Stimulated activated CD8-positive, alpha-beta memory T cell treated with anti-CD3 and anti-CD28 coated beads, Interleukin-15, amount 100 ng/mL, for 1 hour (primary cell): ENCODE results near the gene TAX1BP3.

Experiments
- DNase-seq: peaks from one replicate; pipeline ENCODE4 v3.0.0-alpha.2; 2020; ENCODE audit warnings: low read depth

TAX1BP3 gene

DNA sequence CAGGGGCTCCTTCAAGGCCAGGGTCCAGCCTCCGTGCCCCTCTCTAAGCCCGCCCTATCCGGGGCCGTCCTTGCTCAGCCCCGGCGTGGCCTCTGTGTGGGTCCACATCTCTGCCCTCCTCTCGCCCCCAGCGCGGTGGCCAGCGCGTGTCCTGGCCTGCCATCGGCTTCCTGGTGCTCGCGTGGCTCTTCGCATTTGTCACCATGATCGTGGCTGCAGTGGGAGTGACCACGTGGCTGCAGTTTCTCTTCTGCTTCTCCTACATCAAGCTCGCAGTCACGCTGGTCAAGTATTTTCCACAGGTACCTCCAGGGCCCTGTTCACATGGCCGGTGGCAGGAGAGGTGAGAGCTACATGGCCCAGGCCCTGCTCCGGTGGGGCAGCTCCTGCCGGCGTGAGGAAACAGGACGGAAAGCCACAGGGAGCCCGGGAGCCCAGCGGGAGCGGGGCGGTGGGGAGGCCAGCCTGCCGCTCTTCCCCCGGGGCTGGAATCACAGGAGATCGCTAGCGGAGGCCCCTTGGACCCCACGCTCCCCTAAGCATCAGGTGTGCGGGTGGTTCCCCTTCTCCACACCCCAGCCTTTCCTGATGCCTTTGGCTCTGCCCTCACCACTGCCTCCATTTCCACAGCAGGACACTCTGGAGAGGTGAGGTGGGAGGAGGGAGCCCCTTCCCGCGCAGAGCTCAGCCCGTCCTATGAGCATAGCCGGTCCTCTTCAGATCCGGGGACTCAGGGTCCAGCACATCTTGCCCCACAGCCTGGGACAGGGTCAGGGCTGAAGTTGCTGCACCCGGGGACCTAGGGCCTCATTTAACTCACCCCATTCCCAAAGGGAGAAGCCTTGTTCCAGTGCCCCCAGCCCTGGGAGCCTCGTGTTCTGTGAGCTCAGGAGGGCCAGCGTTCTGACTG, 10.2 kb downstream of the TAX1BP3 start:
- DNase-seq: no peak

DNA sequence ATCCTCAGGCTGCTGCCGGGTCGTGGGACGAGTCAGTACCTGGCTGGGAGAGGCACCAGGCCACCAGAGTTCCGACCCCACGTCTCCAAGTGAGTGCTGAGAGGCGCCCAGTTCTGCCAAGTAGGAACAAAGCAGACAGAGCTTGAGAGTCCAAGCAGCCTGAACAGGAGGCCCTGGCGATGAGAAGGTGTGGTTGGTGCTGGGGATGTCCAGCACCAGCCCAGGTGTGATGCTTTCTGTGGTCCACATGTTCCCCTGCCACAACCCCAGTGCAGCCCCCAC, 10.8 kb downstream of the TAX1BP3 start:
- DNase-seq: no peak

DNA sequence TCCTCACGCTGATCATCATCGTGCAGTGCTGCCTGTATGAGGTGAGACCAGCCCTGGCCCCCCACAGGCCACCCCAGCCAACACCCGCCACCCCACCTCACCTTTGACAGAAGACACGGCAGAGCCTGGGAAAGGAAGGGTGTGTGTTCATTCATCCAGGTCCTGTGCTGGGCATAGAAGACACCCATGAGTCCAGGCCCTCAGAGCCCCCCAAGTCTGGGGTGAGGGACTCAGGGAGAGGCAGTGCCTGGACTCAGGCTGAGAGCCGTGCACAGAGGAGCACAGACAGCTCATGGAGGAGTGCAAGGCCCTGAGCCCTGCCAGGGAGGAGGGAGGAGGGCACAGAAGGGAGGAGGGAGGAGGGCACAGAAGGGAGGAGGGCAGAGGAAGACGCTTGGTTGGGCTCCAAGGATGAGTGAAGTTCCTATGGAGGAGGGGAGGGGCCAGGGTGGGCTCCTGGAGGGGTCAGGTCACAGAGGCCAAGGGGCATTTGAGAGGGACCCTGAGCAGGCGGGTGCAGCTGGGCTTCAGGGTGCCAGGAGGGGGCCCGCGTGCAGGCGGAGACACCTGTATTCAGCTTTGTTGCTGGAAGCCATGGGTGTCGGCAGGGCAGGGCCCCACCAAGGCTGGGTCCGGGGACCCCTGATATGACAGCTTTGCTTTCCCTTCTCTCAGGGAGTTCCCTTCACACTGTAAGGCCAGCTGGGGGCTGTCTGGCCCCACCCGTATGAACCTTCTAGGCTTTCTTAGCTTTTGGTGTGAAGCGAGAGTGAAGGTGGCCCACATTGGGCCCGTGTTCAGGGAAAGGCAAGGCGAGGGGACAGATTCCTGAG, 11.4 kb downstream of the TAX1BP3 start:
- no peak for DNase-seq

DNA sequence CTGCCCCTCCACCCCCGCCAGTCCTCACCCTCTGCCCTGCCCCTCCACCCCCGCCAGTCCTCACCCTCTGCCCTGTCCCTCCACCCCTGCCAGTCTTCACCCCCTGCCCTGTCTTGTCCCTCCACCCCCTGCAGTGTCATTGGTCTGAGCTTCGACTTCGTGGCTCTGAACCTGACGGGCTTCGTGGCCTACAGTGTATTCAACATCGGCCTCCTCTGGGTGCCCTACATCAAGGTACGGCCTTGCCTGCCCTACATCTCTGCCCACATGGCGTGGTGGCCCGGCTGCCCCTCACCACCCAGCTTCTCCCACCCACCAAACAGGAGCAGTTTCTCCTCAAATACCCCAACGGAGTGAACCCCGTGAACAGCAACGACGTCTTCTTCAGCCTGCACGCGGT, 12.0 kb downstream of the TAX1BP3 start:
- no peak for DNase-seq

DNA sequence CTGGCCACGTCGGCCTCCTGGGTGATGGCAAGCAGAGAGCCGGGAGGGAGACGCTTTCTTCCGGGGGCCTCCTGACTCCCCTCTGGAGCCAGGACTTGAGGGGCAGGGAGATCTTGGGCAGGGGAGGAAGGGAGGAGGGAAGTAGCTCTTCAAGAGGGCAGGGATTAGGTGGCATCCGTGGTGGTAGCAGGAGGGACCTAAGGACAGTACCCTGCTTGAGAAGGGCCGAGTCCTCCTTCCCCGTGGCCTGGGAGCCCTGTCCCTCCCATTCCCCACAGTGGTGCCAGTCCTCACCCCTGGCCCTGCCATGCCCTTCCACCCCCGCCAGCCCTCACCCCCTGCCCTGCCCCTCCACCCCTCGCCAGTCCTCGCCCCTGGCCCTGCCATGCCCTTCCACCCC, 12.6 kb downstream of the TAX1BP3 start:
- DNase-seq: no peak

DNA sequence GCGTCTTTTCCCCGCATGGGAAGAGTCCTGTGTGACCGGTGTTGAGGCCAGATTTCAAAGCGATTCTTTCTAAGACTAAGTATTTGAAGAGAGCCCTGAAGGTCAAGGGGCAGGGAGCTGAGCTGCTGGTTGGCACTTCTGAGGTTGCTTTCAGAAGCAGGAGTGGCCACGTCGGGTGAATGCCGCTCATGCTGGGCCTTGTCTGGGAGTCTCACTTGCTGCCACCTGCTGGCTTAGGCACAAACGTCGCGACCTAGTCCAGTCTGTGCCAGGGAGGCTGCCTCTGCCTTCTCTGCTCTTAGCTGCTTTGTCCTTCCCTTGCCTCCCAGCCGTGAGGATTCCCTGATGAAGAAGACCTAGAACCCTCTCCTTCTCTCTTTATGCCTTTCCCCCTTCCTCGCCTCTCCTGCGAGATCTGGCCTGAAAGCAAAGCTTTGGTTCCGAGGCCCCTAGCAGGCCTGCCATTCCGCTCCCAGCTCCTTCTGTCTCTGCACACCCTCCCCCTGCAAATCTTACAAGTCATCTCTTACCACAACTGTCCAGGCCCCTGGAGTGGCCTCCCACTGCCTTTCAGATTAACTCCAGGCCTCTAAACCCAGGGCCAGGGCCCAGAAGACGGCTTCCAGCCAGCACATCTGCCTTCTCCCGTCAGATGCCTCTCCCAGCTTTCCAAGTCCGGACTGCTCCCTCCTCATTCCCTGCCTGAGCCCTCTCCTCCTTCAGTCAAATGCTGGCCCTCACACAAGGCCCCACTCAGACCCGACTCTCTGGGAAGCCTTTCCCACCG, 20.4 kb downstream of the TAX1BP3 start:
- DNase-seq: no peak

DNA sequence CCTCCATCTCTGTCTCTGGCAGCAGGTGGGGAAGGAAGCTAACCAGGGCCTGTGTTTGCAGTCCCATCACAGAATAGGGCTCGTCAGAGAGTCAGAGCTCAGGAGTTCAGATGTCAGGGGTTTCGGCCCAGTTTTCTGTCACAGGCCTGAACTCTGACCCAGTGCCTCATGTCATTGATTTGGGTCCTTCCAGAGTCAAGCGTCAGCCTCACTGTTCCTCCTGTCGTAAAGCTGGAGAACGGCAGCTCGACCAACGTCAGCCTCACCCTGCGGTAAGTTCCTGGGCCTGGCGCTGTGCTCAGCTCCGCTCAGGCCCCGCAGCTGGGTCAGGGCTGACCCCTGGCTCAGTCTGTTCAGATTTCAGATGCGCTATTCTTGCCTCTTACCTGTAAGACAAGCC, 21.1 kb downstream of the TAX1BP3 start:
- DNase-seq: no peak

DNA sequence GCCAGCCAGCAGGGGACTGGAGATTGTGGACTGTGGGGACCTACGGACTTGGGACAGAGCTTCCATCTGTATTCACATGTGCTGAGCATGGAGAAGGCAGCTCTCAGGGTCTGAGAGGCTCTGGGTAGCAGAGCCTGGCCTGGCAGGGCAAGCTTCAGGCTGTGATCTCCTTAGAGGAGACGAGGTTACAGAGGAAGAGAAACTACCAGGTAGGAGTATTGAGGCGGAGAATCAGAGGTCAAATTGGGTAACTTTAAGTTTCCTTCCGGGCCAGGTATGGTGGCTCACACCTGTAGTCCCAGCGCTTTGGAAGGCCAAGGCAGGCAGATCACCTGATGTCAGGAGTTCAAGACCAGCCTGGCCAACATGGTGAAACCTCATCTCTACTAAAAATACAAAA, 23.1 kb downstream of the TAX1BP3 start:
- DNase-seq: no peak

DNA sequence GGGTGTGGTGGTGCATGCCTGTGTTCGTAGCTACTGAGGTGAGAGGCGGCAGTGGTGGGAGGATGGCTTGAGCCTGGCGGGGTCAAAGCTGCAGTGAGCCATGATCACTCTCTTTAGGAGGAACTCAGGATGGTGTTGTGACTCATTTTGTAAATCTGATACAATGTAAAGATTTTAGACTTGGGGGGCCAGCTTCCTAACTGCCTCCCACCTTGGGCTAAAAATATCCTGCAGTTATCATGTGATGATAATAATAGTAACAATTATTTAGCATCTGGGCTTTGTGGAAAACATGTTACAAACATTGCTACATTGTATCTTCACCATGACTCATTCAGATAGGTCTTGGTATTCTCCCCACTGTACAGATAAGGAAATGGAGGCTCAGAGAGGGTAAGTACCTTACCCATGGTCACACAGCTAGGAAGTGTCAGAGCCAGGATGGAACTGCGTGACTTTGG, 24.5 kb downstream of the TAX1BP3 start:
- no peak for DNase-seq

DNA sequence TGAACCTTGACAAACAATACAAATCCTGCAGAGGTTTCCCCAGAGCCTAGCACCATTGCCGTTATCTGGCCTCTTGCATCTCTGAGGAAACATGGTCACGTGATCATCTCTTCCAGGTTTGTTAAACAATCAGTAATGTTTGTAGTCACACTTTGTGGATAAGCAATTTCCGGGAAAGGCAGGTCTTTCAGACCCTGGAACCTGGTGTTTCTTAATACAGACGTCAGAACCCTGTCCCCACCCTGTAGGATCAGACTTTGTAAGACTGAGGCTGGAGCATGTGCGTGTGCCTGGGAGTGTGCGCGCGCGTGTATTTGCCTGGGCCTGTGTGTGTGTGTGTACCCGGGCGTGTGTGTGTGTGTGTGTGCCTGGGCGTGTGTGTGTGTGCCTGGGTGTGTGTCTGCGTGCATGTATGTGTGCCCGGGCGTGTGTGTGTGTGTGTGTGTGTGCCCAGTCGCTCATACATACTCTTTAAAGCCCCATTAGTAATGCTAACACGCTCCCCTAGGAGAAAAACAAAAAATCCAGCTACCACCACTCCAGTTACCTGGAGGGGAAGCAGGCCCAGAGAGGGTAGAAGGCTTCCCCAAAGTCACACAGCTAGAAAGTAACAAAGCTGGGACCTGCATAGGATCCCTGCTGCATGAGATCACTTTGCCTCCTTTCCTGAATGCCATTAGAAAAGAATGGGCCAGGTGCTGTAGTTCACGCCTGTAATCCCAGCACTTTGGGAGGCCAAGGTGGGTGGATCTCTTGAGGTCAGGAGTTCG, 26.5 kb downstream of the TAX1BP3 start:
- no peak for DNase-seq

DNA sequence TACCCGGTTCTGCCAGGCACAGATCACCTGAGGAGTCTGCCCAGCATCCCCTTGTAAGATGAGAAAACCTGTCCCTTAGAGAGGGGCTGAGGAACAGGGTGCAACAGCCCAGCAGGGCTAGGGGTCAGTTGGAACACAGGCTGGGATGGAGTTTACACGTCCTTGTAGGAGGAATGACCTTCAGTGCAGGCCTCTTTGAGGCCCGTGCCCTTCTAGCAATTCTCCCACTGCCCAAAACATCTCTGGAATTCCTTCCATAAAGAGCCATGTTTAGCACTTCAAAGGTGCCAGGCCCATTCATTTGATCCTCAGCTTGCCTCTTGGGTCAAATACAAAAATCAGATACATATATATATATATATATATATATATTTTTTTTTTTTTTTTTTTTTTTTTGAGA, 27.4 kb downstream of the TAX1BP3 start:
- DNase-seq: no peak

DNA sequence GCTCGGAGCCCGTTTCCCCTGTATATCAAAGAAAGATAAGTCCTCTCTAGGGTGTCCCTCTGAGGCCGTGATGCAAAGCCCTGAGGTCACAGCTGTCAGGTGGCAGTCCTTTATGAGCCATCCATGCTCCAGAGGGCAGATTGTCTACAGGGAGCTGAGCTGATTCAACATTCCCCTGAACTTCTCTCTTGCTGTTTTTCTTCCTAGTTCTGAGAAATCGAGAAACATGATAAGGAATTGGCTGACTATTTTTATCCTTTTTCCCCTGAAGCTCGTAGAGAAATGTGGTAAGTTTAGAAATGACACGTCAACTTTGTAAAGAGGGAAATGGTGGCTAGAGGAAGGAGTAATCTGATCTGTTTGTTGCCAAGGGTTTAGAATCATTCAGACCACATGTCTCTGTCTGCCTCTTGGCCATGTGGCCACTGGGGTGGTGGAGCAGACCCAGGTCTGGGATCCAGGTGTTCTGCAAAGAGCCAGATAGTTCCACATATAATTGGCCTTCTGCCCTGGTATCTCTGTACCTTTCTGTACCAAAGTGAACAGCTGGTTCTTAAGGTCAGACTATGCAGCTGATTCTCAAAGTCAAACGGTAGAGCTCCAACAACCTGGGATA, 28.3 kb downstream of the TAX1BP3 start:
- no peak for DNase-seq

DNA sequence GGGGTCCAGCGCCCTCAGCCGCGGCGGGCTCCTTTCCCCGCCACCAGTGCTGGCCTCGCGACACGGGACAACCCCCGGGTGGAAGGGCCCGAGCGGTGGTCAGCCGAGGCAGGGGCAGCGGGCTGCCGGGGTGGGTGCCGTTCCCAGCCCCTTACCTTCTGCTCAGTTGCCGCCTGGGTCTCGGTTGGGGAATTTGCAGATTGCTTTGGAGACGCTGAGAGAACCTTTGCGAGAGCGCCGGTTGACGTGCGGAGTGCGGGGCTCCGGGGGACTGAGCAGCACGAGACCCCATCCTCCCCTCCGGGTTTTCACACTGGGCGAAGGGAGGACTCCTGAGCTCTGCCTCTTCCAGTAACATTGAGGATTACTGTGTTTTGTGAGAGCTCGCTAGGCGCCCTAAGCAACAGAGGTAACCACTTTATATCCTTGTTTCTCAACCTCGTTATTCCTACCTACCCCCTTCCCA, 31.4 kb downstream of the TAX1BP3 start:
- DNase-seq: no peak

DNA sequence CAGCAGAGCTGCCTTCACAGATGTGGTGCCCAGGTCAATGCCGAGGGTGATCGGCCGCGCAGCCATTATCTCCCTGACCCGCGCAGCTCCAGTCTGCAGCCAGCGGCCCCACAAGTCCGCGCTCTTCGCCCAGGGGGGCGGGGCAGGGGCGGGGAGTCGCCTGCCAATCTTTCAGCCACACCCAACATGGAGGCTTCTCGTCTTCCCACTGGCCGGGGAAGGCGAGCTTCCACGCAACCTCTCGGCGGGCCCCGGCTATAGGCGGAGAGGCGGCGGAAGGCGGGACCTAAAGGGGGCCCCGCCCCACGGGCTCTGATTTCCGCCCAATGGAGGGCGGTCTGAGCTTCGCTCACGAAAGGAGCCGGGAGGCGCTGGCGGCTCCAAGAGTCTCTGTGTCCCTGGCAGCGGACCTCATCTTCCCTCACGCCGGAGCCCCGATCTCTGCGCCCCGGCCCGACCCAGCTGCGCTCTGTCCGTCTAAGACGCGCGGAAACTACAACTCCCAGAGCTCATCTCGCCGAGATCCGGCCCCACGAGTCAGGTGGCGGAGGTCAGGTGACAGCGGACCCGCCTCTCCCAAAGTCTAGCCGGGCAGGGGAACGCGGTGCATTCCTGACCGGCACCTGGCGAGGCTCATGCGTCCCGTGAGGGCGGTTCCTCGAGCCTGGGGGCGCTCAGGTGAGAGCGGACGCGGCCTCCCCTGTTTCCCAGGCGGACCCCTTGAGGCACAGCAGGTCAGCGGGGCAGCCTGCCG, 32.0 kb downstream of the TAX1BP3 start, which contains the start of the genes CTNS and SHPK:
TSS of gene CTNS (plus strand) at position 607 of the 754 bp plus-strand sequence. CDS start 3,447 bp downstream, outside the sequence.
TSS of gene SHPK (minus strand) at position 97 of the 754 bp plus-strand sequence. CDS start at position 66, 31 bp downstream.
- DNase-seq: peak; percentile 85

DNA sequence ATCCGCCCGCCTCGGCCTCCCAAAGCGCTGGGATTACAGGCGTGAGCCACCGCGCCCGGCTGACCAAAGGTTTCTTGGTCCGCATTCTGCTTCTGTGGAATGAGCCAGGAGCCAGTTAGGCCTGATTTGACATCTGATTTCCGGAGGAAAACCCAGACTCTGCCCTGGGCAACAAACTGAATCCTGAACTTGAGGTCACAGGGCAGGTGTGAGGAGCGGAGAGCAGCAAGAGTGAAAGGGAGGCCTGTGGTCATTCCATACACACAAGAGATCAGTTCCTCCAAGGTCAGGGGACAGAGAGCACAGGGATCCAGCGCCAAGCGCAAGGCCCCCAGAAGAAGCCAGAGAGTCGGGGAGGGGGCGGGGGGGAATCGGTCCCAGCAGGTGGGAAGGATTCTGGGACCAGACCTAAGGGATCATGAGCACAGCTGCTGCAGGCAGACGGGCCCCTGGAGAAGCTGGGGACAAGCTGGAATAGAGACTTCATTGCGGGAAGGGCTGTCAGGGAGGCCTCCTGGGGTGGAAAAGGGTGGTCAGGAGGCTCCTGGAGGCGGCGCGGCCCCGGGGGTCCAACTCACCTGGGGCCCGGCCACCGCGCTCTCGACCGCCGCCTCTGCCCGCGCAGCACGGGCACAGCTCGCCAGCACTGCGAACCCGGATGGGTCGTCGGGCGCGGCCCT, 32.8 kb downstream of the TAX1BP3 start:
- DNase-seq: no peak

DNA sequence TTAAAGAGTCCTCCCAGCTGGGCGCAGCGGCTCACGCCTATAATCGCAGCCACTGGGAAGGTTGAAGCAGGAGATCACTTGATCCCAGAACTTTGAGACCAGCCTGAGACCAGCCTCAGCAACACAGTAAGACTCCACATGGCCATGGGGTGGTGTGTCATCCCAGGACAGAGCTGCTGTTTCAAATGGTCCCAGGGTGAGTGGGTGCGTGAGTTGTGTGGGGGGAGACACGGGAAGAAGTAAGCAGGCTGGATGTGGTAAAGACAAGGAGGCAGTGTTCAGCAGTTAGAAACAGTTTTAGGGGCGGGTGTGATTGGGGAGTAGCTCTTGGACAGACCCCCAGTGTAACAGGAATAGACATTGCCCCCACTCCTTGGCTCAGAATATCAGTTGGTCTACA, 36.1 kb downstream of the TAX1BP3 start:
- no peak for DNase-seq

DNA sequence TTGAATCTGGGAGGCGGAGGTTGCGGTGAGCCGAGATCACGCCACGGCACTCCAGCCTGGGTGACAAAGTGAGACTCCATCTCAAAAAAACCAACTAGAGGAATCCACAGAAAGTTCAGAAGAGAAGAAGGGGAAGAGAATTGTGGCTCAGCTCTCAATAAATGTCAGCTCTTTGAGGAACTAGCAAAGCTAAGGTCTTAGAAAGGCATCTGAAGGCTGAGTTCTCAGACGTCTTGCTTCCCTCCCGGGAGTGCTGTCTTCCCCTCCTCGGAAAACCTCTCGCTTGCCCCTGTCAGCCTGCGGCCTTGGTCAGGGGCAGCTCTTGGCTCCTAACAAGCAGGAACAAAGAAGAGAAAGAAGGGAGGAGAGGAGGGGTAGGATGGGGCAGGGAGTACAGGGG, 37.6 kb downstream of the TAX1BP3 start:
- no peak for DNase-seq

DNA sequence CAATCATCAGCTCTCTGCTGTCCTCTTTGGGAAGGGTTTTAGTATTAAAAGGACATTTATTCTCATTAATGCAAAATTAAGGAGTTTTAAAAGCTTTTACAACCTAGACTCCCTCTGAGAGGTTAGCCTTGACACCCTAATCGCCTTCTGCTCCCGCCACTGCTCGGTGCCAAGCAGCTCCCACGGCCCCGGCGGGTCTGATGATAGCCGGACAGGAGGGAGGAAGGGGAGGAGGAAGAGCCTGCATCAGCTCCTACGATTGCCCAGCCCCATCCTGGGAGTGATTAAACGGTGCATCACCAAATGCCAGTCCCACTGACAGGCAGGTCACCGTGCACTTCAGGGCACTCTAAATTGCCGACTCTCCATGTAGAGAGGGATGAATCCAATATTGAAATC, 40.6 kb downstream of the TAX1BP3 start:
- DNase-seq: no peak
